Rectal smooth muscle tissue (tissue), 1 donor: ENCODE data around the gene IFNL2.
"Not testable (repeated sequence)": the region's sequence is repeated elsewhere in the genome, so short reads cannot be mapped to it uniquely, and the experiment has no call there.

Experiments used
- H3K27ac ChIP-seq: one replicate; pipeline ENCODE4 v1.7.0; 2013; ENCODE audit warnings: low read depth, low read length, inconsistent platforms
- H3K27me3 ChIP-seq: one replicate; pipeline ENCODE4 v1.7.0; 2013; ENCODE audit warnings: low read length; ENCODE audit not compliant: control insufficient read depth, insufficient read depth
- H3K36me3 ChIP-seq: one replicate; pipeline ENCODE4 v1.7.0; 2013; ENCODE audit warnings: low read length; ENCODE audit not compliant: control insufficient read depth, insufficient read depth
- H3K4me1 ChIP-seq: one replicate; pipeline ENCODE4 v1.7.0; 2013; ENCODE audit warnings: low read length; ENCODE audit not compliant: control insufficient read depth, insufficient read depth
- H3K4me3 ChIP-seq: one replicate; pipeline ENCODE4 v1.7.0; 2013; ENCODE audit warnings: low read length
- H3K9ac ChIP-seq: one replicate; pipeline ENCODE4 v1.7.0; 2013; ENCODE audit warnings: low read length

The IFNL2 gene

GRCh38 chr19:39244410-39245100 lies 23.6 kb upstream of the IFNL2 start, which contains the start of gene IFNL3:
Gene IFNL3, minus strand, starts transcription at chr19:39245006. Its CDS starts 39 bp downstream, at chr19:39244967.
- not testable (repeated sequence) for H3K27ac ChIP-seq, H3K9ac ChIP-seq, H3K4me1 ChIP-seq, H3K36me3 ChIP-seq, H3K4me3 ChIP-seq
- H3K27me3 ChIP-seq = peaks cover 13% of the 10 kb centered on the region

DNA sequence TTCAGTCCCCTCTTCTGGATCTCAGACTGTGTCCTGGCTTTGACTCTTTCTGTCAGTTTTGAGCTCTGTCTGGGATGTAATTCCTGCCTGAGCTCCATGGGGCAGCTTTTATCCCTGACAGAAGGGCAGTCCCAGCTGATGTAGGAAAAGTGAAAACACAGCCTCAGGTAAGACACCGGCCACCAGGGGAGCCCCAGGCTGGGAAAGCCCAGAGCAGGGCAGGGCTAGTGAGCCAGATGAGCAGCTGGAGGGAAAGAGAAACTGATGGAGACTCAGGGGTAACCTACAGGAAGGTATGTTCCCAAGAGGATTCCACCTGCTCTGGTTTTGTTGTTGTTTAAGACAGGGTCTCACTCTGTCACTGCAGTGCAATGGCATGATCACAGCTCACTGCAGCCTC lies 23.0 kb upstream of the IFNL2 start:
- H3K4me3 ChIP-seq, H3K4me1 ChIP-seq, H3K36me3 ChIP-seq, H3K27ac ChIP-seq, H3K9ac ChIP-seq: not testable (repeated sequence)
- peaks cover 13% of the 10 kb centered on the region for H3K27me3 ChIP-seq

DNA sequence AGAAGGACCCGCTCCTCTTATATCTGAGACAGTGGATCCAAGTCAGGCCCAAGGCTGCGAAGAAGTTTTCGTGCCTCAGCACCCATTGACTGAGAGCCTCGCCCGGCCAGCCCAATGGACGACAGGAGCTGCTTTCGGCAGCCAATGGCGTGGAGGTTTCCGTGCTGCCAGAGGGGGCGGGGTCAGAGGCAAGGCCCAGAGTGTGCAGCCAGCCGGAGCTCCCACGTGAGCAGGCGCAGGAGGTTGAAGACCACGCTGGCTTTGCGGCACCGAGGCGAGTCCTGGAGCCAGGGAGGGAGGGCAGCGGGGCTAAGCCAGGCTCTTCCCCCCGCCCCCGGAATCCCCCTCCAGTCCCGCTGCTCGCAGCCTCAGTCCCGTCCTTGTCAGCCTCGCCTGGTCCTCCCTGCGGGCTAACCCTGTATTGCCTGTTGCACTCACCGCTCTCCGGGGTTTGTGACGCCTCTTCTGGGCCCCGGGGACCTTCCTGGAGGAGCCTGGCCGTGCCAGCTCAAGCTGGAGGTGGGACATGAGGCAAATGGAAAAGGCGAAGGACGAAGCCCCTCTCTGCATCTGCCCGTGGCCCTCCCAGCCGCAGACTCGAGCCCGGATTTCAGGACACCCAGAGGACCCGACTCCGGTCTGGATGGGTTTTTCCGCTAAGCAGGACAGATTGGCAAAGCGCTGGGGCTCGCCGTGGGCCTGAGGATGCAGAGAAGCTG lies 21.1 kb upstream of the IFNL2 start:
- Histone ChIP-seq H3K36me3 (no peaks in the 10 kb centered on the region), H3K27ac (no peak overlapping the region), H3K4me1 (no peaks in the 10 kb centered on the region), H3K9ac (no peak overlapping the region), H3K27me3 (peaks cover 13% of the 10 kb centered on the region), H3K4me3 (peak overlapping the region; percentile 27)

DNA sequence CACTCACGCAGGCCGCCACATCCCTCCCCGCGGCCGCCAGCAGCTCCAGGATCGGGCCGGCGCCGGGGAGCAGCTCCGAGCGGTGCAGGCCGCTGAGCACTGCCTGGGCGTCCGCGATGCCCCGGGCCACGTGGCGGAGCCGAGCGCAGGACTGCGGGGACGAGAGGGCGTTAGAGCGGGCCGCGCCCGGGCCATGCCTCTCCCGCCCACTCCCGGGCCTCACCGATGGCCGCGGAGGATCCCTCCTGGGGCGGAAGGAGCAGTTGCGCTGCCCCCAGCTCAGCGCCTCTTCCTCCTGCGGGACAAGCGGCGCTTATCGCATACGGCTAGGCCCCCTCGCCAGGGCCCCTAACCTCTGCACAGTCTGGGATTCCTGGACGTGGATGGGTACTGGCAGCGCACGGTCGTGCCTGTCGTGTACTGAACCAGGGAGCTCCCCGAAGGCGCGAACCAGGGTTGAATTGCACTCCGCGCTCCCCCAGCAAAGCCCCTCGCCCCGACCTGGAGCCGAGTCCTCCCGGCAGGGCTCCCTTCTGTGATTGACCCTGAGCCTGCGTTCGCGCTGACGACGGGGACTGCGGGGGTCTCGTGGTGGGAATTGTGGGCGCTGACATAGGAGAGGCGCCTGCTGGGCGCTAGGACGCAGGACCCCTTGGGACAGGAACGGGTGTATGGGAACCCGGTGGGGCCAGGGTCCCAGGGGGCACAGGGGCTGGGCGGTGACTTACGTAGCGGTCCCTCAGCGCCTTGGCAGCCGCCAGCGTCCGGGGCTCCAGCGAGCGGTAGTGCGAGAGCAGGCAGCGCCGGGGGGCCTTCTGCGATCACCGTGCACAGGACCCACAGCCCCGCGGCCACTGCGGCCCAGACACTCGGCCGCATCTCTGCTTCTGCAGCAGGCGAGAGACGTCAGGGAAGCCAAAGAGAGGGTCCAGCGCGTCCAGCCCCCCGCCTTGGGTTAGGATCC lies 20.2 kb upstream of the IFNL2 start:
- Histone ChIP-seq H3K36me3 (no peaks in the 10 kb centered on the region), H3K27ac (no peak overlapping the region), H3K4me3 (peak overlapping the region; percentile 27), H3K4me1 (no peaks in the 10 kb centered on the region), H3K9ac (no peak overlapping the region), H3K27me3 (peaks cover 13% of the 10 kb centered on the region)

GRCh38 chr19:39248806-39249205 lies 19.4 kb upstream of the IFNL2 start, which contains the start of gene IFNL4:
Gene IFNL4, minus strand, starts transcription at chr19:39248856.
- Histone ChIP-seq H3K36me3 (no peaks in the 10 kb centered on the region), H3K4me1 (no peaks in the 10 kb centered on the region), H3K4me3 (peak within 1 kb of the TSS; percentile 27), H3K9ac (no peak within 1 kb of the TSS), H3K27me3 (peaks cover 13% of the 10 kb centered on the region), H3K27ac (no peak within 1 kb of the TSS)

GRCh38 chr19:39251081-39251480 lies 17.1 kb upstream of the IFNL2 start:
- Histone ChIP-seq H3K27ac (no peak overlapping the region), H3K36me3 (no peaks in the 10 kb centered on the region), H3K4me3 (no peak overlapping the region), H3K4me1 (no peaks in the 10 kb centered on the region), H3K27me3 (peaks cover 13% of the 10 kb centered on the region), H3K9ac (no peak overlapping the region)

GRCh38 chr19:39251846-39252245 lies 16.4 kb upstream of the IFNL2 start:
- Histone ChIP-seq H3K4me3 (no peak overlapping the region), H3K27me3 (peaks cover 13% of the 10 kb centered on the region), H3K27ac (no peak overlapping the region), H3K4me1 (no peaks in the 10 kb centered on the region), H3K36me3 (no peaks in the 10 kb centered on the region), H3K9ac (no peak overlapping the region)

DNA sequence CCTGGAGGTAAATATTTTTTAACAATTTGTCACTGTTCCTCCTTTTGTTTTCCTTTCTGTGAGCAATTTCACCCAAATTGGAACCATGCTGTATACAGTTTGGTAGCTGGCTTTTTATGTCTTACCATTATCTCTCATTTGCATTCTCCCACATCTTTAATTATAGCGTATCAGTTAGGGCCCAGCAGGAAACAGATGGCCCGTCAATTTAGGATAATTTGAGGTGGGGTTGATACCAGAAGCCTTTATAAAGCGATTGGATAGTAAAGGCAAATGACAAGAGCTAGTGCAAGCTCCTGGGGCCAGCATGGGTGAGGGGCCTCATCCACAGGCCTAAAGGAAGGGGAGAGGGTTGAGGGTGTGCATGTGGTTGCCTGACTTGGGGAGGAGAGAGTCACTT lies 15.7 kb upstream of the IFNL2 start:
- Histone ChIP-seq H3K4me3 (no peak overlapping the region), H3K27me3 (peaks cover 10% of the 10 kb centered on the region), H3K36me3 (no peaks in the 10 kb centered on the region), H3K4me1 (no peaks in the 10 kb centered on the region), H3K27ac (no peak overlapping the region), H3K9ac (no peak overlapping the region)

DNA sequence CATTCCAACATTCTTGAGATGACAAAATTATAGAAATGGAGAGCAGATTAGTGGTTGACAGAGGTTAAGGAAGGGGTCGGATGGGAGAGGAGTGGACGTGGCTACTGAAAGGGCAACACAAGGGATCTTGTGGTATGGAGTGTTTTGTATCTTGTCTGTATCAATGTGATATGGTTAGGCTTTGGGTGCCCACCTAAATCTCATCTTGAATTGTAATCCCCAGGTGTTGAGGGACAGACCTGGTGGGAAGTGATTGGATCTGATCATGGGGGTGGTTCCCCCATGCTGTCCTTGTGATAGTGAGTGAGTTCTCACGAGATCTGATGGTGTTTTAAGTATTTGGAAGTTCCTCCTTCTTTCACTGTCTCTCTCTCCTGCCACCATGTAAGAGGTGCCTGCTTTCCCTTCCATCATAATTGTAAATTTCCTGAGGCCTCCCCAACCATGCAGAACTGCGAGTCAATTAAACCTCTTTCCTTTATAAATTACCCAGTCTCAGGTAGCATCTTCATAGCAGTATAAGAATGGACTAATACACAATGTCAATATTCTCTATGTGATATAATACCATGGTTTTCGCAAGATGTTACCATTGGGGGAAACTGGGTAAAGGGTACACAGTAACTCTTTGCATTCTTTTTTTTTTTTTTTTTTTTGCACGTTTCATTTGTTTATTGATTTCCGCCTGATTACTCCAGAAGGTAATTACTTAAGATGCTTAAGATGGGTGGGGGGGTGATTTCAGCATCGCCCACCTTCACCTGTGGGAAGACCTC lies 14.6 kb upstream of the IFNL2 start:
- Histone ChIP-seq H3K9ac (no peak overlapping the region), H3K4me3 (no peak overlapping the region), H3K4me1 (no peaks in the 10 kb centered on the region), H3K36me3 (no peaks in the 10 kb centered on the region), H3K27ac (no peak overlapping the region), H3K27me3 (peaks cover 5% of the 10 kb centered on the region)

DNA sequence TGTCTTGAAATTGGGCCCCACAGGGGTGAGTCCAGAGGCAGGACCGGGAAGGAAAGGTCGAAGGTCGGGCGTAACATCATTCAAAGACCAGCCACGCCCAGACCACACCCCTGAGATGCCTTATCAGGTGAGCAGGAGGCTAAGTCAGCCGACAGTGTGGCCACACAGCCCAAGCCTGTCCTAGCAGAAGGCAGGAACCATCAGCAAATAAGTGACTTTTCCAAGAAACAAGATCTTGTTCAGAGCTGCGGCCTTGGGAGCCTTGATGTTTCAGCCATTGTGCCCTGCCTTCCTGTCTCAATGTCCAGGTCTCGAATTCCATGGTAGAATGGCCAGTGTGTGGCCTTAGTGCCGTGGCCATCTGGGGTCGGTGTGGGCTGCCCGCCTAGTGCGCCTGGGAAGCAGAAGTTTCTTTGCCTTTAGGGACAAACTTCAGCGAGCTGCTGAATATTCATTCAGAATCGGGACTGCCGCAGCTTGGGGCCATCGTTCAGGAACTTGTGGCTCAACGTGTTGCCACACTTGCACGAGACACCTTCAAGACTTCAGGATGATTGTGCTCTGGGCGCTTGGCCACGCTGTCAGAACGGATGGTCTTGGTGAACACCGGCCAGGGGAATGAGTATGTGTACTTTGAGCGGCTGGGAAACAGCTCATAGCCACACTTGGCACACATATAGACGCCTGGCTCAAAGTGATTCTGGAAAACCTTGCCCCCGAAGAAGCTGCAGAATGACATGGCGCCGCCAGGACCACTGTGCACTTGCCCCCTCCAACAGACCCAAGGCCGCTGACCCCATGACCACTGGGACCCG lies 13.5 kb upstream of the IFNL2 start:
- Histone ChIP-seq H3K4me3 (no peak overlapping the region), H3K9ac (no peak overlapping the region), H3K36me3 (no peaks in the 10 kb centered on the region), H3K27ac (no peak overlapping the region), H3K4me1 (no peaks in the 10 kb centered on the region), H3K27me3 (no peaks in the 10 kb centered on the region)

DNA sequence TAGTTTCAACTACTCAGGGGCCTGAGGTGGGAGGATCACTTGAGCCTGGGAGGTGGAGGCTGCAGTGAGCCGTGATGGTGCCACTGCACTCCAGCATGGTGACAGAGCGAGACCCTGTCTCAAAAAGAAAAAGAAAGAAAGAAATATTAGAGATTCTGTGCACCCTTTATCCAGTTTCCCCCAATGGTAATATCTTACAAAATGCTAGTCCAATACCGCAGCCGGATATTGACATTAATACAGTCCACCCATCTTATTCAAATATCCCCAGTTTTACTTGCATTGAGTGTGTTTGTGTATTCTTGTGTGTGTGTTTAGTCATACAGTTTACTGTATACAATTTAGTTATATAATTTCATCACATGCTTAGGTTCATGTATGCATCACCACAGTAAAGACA lies 11.0 kb upstream of the IFNL2 start:
- no peaks in the 10 kb centered on the region for H3K27me3 ChIP-seq
- H3K27ac ChIP-seq = no peak overlapping the region
- no peaks in the 10 kb centered on the region for H3K36me3 ChIP-seq
- no peaks in the 10 kb centered on the region for H3K4me1 ChIP-seq
- no peak overlapping the region for H3K9ac ChIP-seq
- no peak overlapping the region for H3K4me3 ChIP-seq
